GM12874 (cell line): Measurements from ENCODE around the gene ETS2.

Source experiments
- CTCF ChIP-seq: IDR thresholded peaks from 2 replicates; pipeline ENCODE4 v1.5.1; 2011; ENCODE audit warnings: low read depth, mild to moderate bottlenecking, control low read depth, low read length, moderate library complexity; ENCODE audit not compliant: insufficient read depth

ETS2 gene

DNA sequence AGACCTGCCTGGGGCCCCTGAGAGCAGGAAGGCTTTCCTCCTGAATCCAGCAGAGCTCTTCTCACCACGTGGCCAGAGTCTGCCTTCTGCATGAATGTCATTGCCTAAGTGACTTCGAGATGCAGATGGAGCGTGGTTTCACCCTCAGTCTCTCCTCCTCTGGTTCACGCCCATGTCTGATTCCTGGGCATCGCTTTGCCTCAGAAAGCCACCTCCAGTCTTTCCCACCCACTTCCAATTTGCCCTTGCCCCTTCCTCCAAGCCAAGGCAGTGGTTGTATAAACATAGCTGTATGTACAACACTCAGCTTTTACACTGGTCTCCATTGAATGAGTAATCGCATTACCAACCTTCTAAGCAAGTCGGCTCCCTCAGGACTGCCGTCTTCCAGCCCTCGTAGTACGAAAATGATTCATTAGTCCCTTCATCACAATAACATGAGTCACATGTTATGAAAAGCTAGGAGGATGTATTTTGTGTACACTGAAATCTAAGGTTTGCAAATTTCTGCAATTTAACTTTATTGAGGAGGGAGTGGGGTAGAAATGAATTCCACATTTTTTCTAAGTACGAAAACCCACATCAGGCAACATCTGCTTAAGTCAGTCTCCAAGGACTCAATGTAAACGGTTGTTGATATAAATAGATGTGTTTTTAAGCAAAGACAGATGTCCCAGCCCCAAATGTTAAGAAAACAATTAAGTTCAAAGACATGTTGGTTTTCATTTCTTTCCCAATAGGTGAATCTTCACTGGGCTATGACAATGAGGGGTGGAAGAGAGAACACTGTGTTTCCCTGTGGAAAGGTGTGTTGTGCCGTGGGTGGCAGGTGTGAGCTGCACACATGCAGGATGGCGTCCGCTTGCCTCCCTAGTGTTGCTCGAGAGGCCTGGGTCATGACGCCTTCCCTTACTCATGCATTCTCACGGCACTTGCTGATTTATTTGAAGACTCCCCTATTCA lies 32.3 kb upstream of the ETS2 start:
- no peak for TF ChIP-seq CTCF

DNA sequence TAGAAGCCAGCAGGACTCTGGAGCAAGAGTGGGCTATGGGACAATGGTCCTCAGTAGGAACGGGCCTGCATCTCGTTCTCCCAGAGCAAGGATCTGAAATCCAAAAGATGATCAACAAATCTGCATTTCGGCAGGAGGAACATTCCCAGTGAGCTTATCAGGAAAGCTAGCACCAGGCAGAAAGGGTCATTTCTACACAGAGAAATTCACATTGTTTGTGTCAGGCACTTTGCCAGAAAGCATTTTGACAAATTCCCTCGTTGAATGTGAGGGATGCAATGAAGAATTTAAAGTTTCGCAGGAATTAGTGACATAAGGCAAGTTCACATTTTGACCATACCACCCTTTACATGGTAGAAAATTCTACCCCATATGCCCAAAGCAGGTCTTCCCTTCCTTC lies 31.6 kb upstream of the ETS2 start:
- no peak for TF ChIP-seq CTCF

DNA sequence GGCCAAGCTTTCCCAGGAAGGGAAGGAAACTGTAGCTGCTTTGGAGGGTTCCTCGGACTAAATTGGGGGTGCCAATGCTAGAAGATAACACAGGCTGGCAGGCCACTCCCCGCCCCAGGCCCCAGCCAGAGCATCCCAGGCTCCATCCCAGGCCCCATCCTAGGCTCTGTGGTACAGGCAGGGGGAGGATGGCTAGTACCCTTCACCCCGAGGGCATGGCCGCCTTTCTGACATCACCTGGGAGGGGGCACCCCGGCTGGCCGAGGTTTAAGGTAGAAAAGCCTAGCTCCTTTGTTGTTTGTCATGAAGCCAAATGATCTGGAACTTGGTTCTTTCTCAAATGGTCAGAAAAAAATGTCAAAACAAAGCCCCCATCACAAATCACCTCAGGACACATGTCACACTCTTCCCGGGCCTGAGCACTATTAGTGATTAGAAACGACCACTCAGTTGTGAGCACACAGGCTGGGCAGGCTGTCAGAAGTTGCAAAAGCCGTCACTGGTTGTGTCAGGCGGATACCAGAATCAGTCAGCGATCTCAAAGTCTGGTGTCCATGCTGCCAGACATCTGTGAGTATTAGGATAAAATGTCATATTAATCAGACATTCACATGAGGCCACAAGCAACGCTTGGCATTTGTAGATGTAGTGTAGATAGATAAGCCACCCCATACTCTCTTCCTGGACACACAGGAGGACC lies 31.0 kb upstream of the ETS2 start:
- no peak for TF ChIP-seq CTCF

- no peak for TF ChIP-seq CTCF
Measured at GRCh38 chr21:38775733-38776132, 30.0 kb upstream of the ETS2 start.

DNA sequence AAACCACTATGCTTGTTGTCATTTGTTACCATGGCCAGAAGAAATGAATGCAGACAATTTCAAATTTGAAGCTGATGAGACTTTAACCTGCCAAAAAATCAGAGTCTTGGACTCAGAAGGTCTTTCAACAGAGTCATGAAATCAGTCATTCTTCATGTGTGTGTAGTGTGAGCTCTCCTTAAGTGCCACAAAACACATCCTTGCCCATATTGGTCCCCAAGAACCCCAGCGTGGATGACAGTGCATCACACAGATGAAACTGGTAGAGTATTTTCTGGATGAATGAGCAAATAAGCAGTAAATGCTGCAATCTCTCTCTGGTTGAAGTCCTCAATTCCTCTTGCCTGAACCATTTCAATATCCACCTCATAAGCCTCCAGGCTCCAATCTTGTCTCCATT lies 28.7 kb upstream of the ETS2 start:
- TF ChIP-seq CTCF = no peak

DNA sequence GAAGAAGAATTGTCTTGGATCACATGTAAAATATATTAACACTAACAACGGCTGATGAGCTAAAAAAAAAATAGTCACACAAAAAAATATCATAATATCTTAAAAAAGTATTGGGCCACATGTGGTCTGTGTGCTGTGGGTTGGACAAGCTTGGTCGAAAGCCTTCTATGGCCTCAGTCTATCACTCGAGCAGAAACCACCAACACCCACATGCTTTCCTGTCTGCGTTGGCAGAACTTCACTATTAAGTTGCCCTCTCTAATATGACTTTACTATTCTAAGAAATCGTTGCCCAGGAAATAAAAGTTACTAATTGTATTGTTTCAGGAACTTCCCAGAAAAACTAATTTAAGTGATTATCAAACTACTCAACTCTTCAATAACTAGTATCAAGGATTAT lies 28.2 kb upstream of the ETS2 start:
- TF ChIP-seq CTCF = no peak

- no peak for TF ChIP-seq CTCF
Measured at GRCh38 chr21:38780879-38781278, 24.9 kb upstream of the ETS2 start.
